Posterior cingulate gyrus (tissue), 11 donors: ENCODE data around the gene CCNK.

ENCODE experiments used
- DNase-seq, 10 donors: peaks; one replicate each; pipeline versions ENCODE4 v3.0.0 to v3.0.0-alpha.2; 2020 to 2021; ENCODE audit warnings: mixed read lengths in 3 of 10
- intact Hi-C: fragments of 100-400 bp; cut with DNase I; formaldehyde crosslinking; loops from one replicate; pipeline ENCODE4 v1.15.1; 2023

CCNK gene

DNA sequence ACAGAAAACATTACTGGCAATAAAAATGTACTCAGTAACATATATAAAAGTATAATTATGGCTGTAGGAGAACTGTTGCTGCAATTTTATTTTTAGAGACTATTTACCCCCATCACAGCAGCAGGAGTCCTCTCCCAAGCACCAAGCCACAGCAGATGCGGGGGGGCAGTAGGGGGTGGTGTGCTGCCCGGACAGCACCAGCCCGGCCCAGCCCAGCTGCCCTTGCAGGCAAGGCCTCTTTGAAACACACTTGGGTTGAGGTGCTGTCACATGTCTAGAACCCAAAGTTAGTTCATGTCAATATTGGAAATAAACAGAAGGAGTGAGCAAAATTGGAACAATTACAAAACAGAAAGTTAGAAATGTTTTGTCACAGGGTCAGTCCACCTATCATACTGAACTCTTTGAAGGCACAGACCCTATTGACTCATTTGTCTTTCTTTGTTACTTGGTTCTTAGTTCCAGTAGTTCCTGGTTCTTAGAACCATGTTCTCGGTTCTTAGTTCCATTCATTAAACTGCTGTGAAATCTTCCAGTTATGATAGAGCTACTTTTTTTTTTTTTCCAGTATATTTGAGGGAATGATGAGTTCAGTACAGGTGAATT lies 22.7 kb downstream of the CCNK start:
- DNase-seq: peak in 1 of 10 donors; percentile 63
- intact Hi-C loops: no loop called here

DNA sequence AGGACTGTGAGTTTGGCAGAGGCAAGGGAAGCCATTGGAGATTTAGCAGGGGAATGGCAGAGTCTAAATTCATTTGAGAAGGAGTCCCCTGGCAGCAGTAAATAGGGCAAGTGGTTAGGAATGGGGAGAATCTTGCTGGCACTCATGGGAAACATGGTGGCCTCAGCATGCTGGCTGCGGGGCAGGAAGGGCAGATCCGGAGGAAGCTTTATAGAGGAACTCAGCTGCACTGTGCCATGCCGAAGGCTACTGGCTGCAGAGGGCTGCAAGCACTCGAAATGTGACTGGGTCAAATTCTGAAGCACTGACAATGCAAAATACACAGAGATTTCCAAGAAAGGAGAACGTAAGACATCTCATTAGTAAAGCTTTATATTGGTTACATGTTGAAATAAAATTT lies 23.9 kb downstream of the CCNK start:
- DNase-seq: peak in 1 of 10 donors; percentile 57
- intact Hi-C loops: no loop called here

DNA sequence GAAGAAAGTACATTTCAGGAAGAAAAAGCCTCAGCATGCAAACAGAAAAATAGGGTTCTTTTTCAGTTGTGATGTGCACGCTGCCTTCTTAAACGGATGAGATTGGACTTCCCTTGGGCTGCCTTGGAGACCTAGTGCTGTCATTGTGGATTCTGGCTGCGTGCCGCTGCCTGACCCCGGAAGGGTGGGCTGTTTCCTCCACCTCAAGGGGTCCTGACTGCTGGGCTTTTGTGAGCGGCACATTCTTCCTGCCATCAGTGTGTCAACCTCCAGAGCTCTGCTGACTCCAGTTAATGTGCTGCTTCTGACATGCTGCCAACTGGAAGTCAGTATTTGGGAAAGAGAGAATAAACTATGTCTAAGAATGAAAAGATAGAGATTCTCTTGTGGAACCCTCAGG lies 25.1 kb downstream of the CCNK start:
- no peak for DNase-seq
- intact Hi-C loops: no loop called here

DNA sequence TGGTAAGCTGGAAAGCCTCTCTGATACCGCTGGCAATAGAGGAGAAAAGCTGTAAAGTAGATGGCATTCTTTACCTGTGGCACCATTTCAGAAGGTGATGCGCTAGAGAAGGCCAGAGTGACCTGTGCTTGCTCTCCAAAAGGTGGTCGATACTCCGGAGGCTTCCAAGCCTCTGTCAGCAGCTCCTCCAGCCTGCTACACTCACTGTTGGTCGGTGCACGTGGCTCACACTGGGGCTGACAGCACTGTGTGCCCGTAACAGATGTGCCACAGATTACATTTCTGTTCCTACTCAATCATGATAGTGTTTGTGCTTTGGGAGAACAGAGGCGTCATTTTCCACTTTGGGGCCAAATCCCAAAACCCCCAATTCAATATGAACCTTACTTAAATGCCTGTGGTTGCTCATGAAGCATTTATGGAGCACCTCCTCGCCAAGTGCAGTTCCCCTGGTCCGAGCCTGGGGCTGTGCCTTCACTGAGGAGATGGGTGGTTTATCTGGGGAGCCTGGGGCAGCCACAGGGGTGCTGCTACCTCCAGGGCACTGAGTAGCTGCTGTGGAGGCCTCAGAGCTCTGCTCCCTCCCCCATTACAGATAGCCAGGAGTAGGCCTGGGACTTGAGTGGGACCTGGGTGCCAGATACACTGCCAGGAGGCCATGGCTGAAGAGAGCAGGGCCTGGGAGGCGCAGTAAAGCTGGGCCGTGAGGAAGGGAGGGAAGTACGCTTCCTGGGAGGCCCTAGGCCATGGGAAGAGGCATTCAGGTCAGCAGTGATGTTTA lies 26.8 kb downstream of the CCNK start:
- DNase-seq: peak in 1 of 10 donors; percentile 67
- intact Hi-C loops: no loop called here

DNA sequence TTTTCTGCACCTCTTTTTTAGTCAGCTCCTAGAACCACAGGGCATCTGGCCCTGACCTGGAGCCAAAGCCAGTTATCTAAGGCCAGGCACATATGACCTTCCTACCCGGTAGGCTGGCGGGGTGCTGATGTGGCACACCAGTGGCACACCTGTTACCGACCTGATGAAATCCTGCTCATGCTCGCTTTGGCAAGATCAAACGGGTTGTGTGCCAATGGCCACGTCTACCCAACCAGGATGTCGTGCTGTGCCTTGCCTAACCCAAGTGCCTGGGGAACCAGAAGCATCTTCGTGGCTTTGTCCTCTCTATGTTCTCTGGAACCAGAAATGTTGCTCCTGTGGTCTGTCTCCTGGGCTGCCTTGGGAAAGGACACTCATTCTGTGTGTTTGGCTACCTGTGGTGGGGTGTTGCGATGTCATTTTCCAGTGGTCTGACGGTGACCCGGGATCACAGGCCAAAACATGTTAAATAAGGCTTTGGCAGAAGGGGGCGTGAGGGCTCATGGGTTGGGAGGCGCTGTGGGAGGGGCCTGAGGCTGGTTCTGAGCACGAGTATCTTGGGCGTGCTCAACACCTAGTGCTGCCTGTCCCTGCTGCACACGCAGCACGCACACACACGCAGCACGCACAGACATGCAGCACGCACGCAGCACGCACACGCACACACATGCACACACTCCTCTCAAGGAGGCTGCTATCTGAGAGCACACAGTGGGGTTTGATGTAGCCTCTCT lies 27.9 kb downstream of the CCNK start:
- DNase-seq: peak in 2 of 10 donors; percentile 59 to 72
- intact Hi-C loops: no loop called here

DNA sequence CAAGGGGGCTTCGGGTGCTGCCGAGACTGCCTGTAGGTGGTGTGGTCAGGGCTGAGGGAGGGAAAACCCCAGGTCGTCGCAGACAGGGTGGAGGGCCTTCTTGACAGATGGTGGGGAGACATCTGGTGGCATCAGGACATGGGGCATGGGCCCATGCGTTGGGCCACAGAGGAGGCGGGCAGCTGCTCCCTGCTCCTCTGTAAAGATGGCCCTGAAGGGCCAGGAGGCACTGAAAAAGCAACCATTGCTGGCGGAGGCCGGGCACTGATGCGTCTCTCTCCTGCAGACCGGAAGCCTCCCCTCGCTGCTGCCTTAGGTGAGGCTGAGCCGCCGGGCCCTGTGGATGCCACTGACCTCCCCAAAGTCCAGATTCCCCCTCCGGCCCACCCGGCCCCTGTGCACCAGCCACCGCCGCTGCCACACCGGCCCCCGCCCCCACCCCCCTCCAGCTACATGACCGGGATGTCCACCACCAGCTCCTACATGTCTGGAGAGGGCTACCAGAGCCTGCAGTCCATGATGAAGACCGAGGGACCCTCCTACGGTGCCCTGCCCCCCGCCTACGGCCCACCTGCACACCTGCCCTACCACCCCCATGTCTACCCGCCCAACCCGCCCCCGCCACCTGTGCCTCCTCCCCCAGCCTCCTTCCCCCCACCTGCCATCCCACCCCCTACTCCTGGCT lies 28.8 kb downstream of the CCNK start:
- intact Hi-C loops: loop anchor here (10.0 kb wide), 1 partner anchor 365 kb away; no protein-coding TSS in a partner anchor
- peak in 2 of 10 donors; percentile 4 to 64 for DNase-seq

DNA sequence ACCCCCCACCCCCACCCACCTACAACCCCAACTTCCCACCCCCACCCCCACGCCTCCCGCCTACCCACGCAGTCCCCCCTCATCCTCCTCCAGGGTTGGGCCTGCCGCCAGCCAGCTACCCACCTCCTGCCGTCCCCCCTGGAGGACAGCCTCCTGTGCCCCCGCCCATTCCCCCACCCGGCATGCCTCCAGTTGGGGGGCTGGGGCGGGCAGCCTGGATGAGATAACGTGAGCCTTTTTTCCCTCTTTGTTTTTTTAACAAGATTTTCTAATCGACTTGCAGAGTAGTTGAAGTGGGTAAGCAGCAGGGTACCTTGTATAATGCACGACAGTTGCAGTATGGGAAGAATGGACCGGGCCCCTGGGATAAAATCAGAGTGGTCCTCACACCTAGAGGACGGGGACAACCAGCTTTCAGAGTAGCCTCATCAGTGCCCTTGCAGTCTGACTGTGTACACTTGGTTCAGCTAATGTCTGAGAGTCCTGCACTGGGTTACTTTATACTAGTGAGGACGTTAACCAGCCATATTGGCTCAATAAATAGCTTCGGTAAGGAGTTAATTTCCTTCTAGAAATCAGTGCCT lies 29.4 kb downstream of the CCNK start:
- DNase-seq: peak in 2 of 10 donors; percentile 4 to 61
- intact Hi-C loops: loop anchor here (10.0 kb wide), 1 partner anchor 364 kb away; no protein-coding TSS in a partner anchor

DNA sequence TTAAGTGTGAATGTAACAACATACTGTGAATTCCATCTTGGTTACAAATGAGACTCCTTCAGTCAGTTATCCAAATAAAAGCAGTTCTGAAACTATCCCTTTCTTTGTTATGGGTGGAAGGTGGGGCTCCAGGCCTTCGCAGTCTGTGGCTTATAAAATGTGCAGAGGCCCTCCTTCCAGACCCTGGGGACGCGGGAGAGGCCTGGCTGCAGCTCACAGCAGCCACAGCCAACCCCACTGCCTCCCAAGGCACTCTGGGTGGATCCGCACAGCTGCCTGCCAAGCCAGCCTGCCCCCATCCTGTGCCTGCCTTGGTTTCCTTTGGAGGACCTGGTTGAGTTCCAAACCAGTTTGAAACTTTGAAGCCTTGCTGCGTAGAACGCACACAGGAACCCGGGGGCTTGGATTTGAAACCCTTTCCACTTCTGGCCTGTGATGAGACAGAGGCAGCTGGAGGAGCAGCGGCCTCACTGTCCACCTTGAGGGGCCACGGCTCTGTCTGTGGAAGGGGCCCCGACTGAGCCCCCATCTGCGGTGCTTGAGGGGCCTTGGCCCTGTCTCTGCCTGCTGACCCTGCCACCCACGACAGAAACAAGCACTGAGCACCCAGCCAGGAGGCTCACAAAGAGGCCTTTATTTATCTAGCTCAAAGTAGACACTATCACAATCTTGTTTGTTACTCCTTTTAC lies 30.4 kb downstream of the CCNK start:
- intact Hi-C loops: loop anchor here (10.0 kb wide), 1 partner anchor 363 kb away; no protein-coding TSS in a partner anchor

DNA sequence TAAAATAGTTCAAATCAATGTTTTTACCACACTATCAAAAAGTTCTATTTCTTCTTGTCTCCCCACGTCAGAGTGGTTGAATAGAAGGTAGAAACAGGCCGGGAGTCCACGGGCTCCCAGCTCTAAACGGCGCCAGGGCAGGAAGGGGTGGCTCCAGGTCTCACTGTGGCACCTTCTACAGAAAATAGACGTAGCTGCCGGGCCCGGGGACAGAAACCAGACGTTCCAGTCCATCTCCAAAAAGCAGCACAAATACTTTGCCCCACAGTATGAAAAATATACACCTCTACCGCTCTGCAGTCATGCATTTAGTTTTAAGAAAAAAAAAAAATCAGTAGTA lies 30.9 kb downstream of the CCNK start:
- peak in 1 of 10 donors; percentile 6 for DNase-seq
- intact Hi-C loops: loop anchor here (10.0 kb wide), 1 partner anchor 363 kb away; no protein-coding TSS in a partner anchor

More for the DNA sequence above, 30.4 kb downstream of the CCNK start:
- peak in 6 of 10 donors; percentile 26 to 88 (median 48) for DNase-seq

DNA sequence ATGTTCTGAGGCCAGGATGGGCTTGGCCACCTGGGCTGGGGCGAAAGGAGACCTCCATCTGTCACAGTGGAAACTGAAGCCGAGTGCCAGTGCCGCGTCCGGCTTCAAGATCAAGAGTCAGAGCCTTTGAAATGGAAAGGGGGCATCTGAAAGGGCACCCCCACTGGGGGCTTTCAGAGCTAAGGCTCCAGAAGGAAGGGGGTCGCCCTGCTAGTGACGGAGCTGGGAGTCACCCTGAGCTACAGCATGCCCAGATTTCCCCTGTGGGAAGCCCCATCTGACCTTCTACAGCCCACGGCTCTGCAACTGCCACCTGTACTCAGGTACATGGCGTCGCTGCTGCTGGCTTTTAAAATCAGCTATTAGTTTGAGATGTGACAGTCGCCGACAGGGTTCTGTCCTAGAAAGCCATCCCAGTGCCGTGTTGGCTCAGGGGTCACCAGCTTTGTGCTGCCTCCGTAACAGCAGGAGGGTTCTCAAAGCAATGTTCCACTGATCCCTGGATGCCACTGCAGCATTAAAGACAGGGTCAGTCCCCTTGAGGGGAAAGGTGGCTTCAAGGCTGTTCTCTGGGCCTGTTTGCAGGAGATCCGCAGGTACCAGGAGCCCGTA lies 31.5 kb downstream of the CCNK start:
- intact Hi-C loops: loop anchor here (10.0 kb wide), 1 partner anchor 362 kb away; no protein-coding TSS in a partner anchor
- DNase-seq: peak in 2 of 10 donors; percentile 5 to 71

DNA sequence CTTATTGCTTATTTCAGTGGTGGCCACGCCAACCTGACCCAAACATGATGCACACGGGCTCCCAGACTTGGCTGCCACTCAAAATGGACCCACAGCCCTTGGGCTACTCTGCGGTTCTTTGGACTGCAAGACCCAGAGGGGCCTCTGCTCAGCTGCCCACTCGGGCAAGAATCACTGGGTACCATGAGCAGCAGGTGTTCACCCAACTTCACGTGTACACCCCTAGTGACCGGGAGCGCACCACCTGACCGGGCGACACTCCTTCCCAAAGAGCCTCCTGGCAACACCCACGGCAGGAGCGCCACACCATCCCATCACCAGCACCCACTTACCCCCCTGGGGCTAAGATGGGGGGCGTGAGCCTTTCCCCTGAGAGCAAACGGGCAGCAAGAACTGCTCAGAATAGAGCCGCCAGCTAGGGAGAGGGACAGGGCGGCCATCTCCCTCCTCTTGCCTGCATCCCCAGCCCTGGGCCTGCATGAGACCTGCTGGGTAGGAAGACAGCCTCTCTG lies 32.0 kb downstream of the CCNK start:
- intact Hi-C loops: loop anchor here (10.0 kb wide), 1 partner anchor 362 kb away; no protein-coding TSS in a partner anchor

DNA sequence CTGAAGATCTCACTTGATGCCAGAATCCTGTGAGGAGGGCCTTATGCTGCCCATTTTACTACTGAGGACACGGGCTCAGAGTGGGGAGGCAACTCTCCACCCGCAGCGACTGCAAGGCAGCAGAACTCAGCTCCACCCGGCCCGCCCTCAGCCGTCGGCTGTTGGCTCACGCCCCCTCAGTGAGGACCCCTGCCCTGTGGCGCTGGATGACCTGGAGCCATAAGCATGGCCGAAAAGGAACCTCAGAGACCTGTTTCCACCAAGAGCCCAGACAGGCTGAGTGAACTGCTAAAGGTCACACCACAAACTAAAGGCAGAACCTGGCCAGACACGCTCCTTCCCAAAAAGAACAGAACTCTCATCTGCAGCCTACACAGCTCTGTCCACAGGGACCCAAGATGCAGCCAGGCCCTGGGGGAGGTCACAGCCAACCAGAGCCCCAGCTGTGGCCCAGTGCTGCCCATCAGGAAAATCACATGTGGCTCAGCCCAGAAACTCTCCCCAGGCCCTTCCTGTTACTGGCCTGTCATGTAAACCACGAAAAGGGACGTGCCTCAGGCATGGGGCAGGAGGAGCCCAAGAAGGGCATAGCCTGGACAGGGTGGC lies 32.8 kb downstream of the CCNK start:
- intact Hi-C loops: loop anchor here (10.0 kb wide), 1 partner anchor 361 kb away; no protein-coding TSS in a partner anchor
- DNase-seq: peak in 4 of 10 donors; percentile 3 to 76 (median 53)

More for the DNA sequence above, 32.0 kb downstream of the CCNK start:
- DNase-seq: peak in 3 of 10 donors; percentile 4 to 79 (median 25)

DNA sequence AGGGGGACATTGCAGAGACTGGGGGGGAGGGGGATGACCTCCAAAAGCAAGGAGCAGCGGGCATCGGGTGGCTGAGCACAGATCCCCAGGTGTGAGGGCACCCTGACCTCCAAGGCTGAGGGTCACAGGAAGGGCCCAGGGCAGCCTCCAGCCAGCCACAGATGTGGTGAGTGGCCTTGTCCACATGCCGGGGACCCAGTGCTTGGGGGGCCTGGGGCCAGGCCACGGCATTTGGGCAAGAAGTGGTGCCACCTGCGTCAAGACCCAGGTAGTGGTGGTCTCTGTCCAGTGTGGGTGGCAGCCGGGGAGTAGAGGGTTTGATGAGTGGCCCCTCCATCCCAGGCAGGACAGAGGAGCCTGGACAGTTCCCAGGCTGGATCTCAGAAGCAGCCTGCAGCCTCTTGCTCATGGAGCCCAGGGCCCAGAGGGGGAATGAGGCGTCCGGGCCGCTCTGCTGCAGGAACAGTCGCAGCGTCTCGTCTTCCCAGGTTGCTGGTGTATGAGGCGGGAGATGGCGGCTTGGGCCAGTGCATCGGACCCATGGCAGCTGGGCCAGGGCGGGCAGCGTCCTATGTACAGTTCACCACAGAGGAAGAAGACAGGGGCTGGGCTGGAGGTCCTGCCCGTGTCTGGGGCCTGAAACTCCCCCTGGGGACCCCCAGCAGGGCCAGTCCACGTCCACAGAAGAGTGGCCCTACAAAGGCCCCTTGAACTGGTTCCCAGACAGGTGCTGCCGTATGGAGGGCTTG lies 33.5 kb downstream of the CCNK start:
- intact Hi-C loops: loop anchor here (10.0 kb wide), 1 partner anchor 360 kb away; no protein-coding TSS in a partner anchor
- peak in 4 of 10 donors; percentile 4 to 82 (median 70) for DNase-seq

DNA sequence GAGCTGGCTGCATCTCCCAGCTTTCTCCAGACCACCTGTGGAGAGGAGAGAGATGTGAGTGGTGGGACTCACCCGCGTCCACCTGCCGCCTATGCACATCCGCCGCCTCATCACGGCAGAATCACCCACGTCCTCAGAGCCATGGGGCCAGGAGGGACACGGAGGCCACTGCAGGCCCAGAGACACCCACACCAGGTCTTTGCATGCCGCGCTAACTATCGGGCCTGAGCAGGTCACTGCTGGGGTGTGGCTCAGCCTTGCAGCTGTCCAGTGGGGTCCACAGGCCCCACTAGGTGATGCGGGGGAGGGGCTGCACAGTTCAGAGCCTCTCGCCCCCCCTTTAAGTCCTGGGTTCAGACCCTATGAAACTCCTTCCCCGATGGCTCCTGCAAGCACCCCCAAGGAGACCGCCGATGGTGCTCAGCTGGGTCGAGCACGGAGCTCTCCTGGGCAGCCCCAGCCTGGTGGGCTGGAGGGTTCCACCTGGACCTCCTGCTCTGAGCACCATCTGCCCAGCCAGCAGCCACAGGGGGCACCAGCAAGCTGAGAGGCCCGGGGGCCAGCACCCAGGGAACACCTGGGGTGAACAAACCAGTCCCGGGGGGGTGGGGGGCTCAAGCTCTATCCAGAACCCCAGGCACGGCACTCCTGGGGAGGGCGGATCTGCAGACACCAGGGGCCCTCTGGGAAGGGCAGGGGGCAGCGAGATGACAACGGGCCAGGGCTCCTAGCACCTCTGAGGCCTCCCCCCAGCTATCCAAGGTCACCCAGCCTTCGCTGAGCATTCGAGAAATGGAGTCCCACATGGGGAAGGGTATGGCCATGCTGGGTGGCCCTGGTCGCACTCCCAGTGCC lies 34.3 kb downstream of the CCNK start:
- peak in 5 of 10 donors; percentile 2 to 78 (median 50) for DNase-seq
- intact Hi-C loops: loop anchor here (10.0 kb wide), 1 partner anchor 359 kb away; no protein-coding TSS in a partner anchor

DNA sequence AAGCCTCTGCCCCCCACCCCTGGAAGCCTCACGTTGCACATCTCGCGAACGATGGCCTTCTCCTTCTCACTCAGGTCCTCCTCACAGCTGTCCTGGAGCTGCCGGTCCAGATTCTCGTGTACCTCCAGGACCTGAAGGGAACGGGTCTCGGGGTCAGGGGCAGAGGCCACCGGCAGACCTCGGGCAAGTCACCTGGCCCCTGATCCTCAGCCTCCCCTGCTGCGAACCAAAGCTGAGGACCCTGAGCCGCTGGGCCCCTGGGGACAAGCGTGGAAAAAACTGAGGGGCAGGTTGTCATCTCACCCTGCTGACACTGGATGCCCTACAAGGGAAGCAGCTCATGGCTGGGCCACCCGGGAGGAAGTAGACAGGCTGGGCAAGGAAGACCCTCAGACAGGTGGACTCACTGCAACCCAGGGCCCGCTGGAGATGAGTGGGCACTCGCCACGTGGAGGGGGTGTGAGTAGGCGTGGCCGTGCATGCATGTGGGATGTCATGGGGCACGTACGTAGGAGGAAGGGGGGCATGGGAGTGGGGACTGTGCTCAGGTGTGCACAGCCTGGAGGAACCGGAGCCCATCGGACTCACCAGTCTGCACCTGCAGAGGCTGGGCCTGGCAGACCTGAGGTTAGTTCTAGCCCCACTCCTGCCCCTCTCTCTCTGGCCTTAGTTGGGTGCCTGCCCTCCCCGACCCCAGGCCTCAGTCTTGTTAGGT lies 35.1 kb downstream of the CCNK start:
- peak in 7 of 10 donors; percentile 5 to 76 (median 16) for DNase-seq
- intact Hi-C loops: loop anchor here (10.0 kb wide), 1 partner anchor 358 kb away; no protein-coding TSS in a partner anchor
